Endothelial cell of umbilical vein (primary cell): Measurements from ENCODE around the gene C3orf20. TPM values are rescaled to one million over a fixed set of nuclear protein-coding genes. Genes with fewer than 3 reads are reported as not detected.

Experiments used
- BruUV-seq: library from RNA; stranded (reverse); fragments of 400-500 nt; replicated peaks from 2 replicates; lab custom pipeline; 2021; lab: Mats Ljungman, UMichigan
- CTCF ChIA-PET: fragments of 300-600, 350-600 bp; sonication (Branson Sonifier 250); formaldehyde crosslinking; loops from one replicate; lab custom pipeline; 2021; ENCODE audit warnings: antibody characterized with exemption, inconsistent platforms; lab: Charles Lee
- POLR2A ChIA-PET: fragments of 300-600, 350-600 bp; sonication (Branson Sonifier 250); formaldehyde crosslinking; loops from one replicate; lab custom pipeline; 2021; ENCODE audit warnings: antibody characterized with exemption, inconsistent platforms; lab: Charles Lee
- DNase-seq: peaks from one replicate; pipeline ENCODE4 v3.0.0-alpha.2; 2011; ENCODE audit warnings: low read depth, low spot score
- FAIRE-seq: peaks from 2 replicates; lab custom pipeline; 2011; peaks lifted over from hg19 to GRCh38; lab: Jason Lieb, UNC
- H2AFZ ChIP-seq: 2 replicates; pipeline ENCODE4 v1.6.0; 2012; ENCODE audit warnings: low read depth, low read length, control low read depth, inconsistent platforms
- H3K27ac ChIP-seq: 2 replicates; pipeline ENCODE4 v1.5.1; 2011; ENCODE audit warnings: low read depth, mild to moderate bottlenecking, control low read depth, low read length, moderate library complexity; ENCODE audit not compliant: insufficient read depth
- H3K27me3 ChIP-seq, 2 experiments: 2 replicates each; pipeline versions ENCODE4 v1.6.0 to v1.6.1; 2011; ENCODE audit warnings: low read length in 2 of 2, mixed read lengths in 1 of 2; ENCODE audit not compliant: control insufficient read depth in 2 of 2, insufficient read depth in 2 of 2
- H3K36me3 ChIP-seq, 2 experiments: 2 replicates in 1 of 2; 3 replicates in 1 of 2; pipeline ENCODE4 v1.5.1; 2011; ENCODE audit warnings: low read length in 2 of 2, mild to moderate bottlenecking in 1 of 2, moderate library complexity in 1 of 2; ENCODE audit not compliant: control insufficient read depth in 2 of 2, insufficient read depth in 2 of 2; ENCODE audit errors: extremely low read depth in 1 of 2
- H3K4me1 ChIP-seq: 3 replicates; pipeline ENCODE4 v1.5.1; 2011; ENCODE audit warnings: mild to moderate bottlenecking, low read length; ENCODE audit not compliant: control insufficient read depth, insufficient read depth; ENCODE audit errors: extremely low read depth
- H3K4me2 ChIP-seq: 2 replicates; pipeline ENCODE4 v1.6.1; 2011; ENCODE audit warnings: low read length, control low read depth, mixed read lengths; ENCODE audit not compliant: insufficient read depth
- H3K4me3 ChIP-seq, 3 experiments: fragments of 200-600 bp in 1 of 3; sonication (generic), shearing (Covaris generic) in 1 of 3; replicated peaks in 1 of 3; 2 replicates each; pipeline ENCODE4 v1.5.1; 2011 to 2016; ENCODE audit warnings: control low read depth in 3 of 3, low read length in 3 of 3, mild to moderate bottlenecking in 2 of 3, inconsistent platforms in 1 of 3, low read depth in 1 of 3, moderate library complexity in 1 of 3; ENCODE audit not compliant: insufficient read depth in 1 of 3
- H3K79me2 ChIP-seq: 2 replicates; pipeline ENCODE4 v1.6.0; 2012; ENCODE audit warnings: low read length, inconsistent platforms; ENCODE audit not compliant: control insufficient read depth, insufficient read depth
- H3K9ac ChIP-seq: replicated peaks from 2 replicates; pipeline ENCODE3; 2011; ENCODE audit warnings: low read length, control low read depth; ENCODE audit not compliant: insufficient read depth; ENCODE audit errors: extremely low read depth
- H3K9me1 ChIP-seq: replicated peaks from 3 replicates; pipeline ENCODE4 v1.6.0; 2011; ENCODE audit warnings: mild to moderate bottlenecking, low read length; ENCODE audit not compliant: control insufficient read depth, insufficient read depth; ENCODE audit errors: extremely low read depth
- H3K9me3 ChIP-seq: replicated peaks from 2 replicates; pipeline ENCODE4 v1.5.1; 2012; ENCODE audit warnings: low read length, inconsistent platforms; ENCODE audit not compliant: control insufficient read depth, insufficient read depth
- H4K20me1 ChIP-seq: replicated peaks from 2 replicates; pipeline ENCODE3; 2011; ENCODE audit warnings: mild to moderate bottlenecking, low read length; ENCODE audit not compliant: control insufficient read depth, insufficient read depth; ENCODE audit errors: extremely low read depth
- CTCF ChIP-seq, 2 donors: IDR thresholded peaks; 1 replicate in 1 of 2; 2 replicates in 1 of 2; pipeline ENCODE4 v1.5.1; 2011; ENCODE audit warnings: low read length in 2 of 2, mild to moderate bottlenecking in 2 of 2, moderate library complexity in 2 of 2, control low read depth in 1 of 2, inconsistent platforms in 1 of 2, low read depth in 1 of 2; ENCODE audit not compliant: insufficient read depth in 1 of 2; ENCODE audit errors: extremely low read depth in 1 of 2
- FOS ChIP-seq: IDR thresholded peaks from 2 replicates; pipeline ENCODE4 v1.6.1; 2011; ENCODE audit warnings: mild to moderate bottlenecking, low read length, moderate library complexity, borderline replicate concordance; ENCODE audit not compliant: insufficient read depth
- MAX ChIP-seq: IDR thresholded peaks from 2 replicates; pipeline ENCODE4 v1.6.1; 2011; ENCODE audit not compliant: insufficient read depth, insufficient read length
- MYC ChIP-seq: IDR thresholded peaks from one replicate; pipeline ENCODE4 v1.6.1; 2011; ENCODE audit warnings: mild to moderate bottlenecking, low read depth, low read length
- POLR2A ChIP-seq: IDR thresholded peaks from 2 replicates; pipeline ENCODE4 v1.6.1; 2012; ENCODE audit warnings: low read depth, mild to moderate bottlenecking, control low read depth, low read length
- POLR2AphosphoS5 ChIP-seq: IDR thresholded peaks from 2 replicates; pipeline ENCODE4 v1.6.1; 2012; ENCODE audit warnings: low read depth, mild to moderate bottlenecking, control low read depth, low read length, moderate library complexity; ENCODE audit not compliant: insufficient read depth
- dilution Hi-C: fragments of 300-500 bp; cut with MboI; formaldehyde crosslinking; loops from one replicate; pipeline ENCODE4 v1.15.0; 2019; ENCODE audit warnings: low sequenced_read_pairs; ENCODE audit not compliant: extremely low pct_ligation_motif_present
- intact Hi-C: fragments of 100-400 bp; cut with micrococcal nuclease; formaldehyde crosslinking; loops from one replicate; pipeline ENCODE4 v1.10.0; 2022
- polyA plus RNA-seq, 4 experiments: library from polyadenylated mRNA; depleted of rRNA in 3 of 4; stranded (reverse) in 3 of 4; unstranded in 1 of 4; fragments of >200 nt; gene quantifications; 2 replicates each; pipeline versions ENCODE4 v1.2.1 to v1.2.3, GENCODE V29; 2011 to 2012; ENCODE audit warnings: missing spikeins in 1 of 4
- total RNA-seq: library from RNA; stranded (reverse); gene quantifications from 2 replicates; pipeline ENCODE4 v1.2.3, GENCODE V29; 2021

C3orf20 gene
- total and polyA plus RNA-seq, 2 donors (not counting 3 experiments of a cell fraction or from before 2014, with no cell fraction given) = not detected

DNA sequence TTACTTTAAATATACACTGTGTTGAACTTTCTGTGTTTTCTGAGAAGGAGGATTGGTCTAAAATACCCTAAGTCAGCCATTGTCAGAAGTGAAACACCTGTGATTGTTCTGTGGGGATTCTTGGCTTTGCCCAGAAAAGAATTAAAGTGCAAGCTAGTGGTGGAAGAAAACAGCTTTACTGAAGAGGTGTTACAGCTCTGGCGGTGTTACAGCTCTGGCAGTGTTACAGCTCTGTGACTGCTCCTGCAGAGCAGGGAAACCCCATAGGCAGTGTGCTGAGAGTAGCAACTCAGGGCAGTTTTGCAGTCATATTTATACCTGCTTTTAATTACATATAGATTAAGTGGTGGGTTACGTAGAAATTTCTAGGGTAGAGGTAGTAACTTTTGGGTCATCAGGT is 66.6 kb downstream of the C3orf20 start:
- CTCF ChIA-PET = no interaction called here
- no peak for FAIRE-seq
- intact Hi-C loops = no loop called here

More for the DNA sequence above, 66.6 kb downstream of the C3orf20 start:
- Histone ChIP-seq H3K9me1 (no peaks in the 10 kb centered on the region), H2AFZ (no peak overlapping the region), H3K9ac (no peak overlapping the region), H3K27ac (no peak overlapping the region), H3K36me3 (no peaks in the 10 kb centered on the region), H3K4me1 (no peaks in the 10 kb centered on the region), H3K79me2 (no peaks in the 10 kb centered on the region), H3K4me3 (no peak overlapping the region), H3K4me2 (no peak overlapping the region), H4K20me1 (no peaks in the 10 kb centered on the region), H3K9me3 (no peaks in the 10 kb centered on the region), H3K27me3 (peaks cover 8 to 11% of the 10 kb centered on the region in 2 experiments)
- TF ChIP-seq MAX (no peak), POLR2AphosphoS5 (no peak), FOS (no peak), POLR2A (no peak), MYC (no peak), CTCF (IDR thresholded peaks at IDR 0.05; ENCODE audit: extremely low read depth in 1 of 2, insufficient read depth in 1 of 2, low read depth in 1 of 2, low read length in 2 of 2) (no peak)
- dilution Hi-C loops = no loop called here
- no TSS peak for BruUV-seq
- POLR2A ChIA-PET = no interaction called here
- no peak for DNase-seq
